ENCODE measurements around the gene VDAC2. TPM values are rescaled to one million over a fixed set of nuclear protein-coding genes. Genes with fewer than 3 reads are reported as not detected.
A peak's percentile ranks its signal among the peaks of the same experiment; 100 is the strongest.
"Not testable (repeated sequence)": the region's sequence is repeated elsewhere in the genome, so short reads cannot be mapped to it uniquely, and the experiment has no call there.

VDAC2 gene
- total RNA-seq, 4 donors from 2014 or later: 255 to 442 (median 268) TPM

- TF ChIP-seq CTCF (IDR thresholded peaks at IDR 0.05 in 4 of 5, conservative IDR thresholded peaks at IDR 0.05 in 1 of 5) (no peak), POLR2A (IDR thresholded peaks at IDR 0.05) (no peak)
- DNase-seq: peak; percentile 43 to 83
- Histone ChIP-seq H3K4me1 (peaks cover 34 to 50% of the 10 kb centered on the region in 2 donors), H3K27me3 (no peaks in the 10 kb centered on the region), H3K4me3 (peak overlapping the region; percentile 83 to 98 (median 93)), H3K9me3 (no peaks in the 10 kb centered on the region), H3K36me3 (peaks cover 0 to 28% of the 10 kb centered on the region in 2 donors), H3K27ac (peak overlapping the region; percentile 98 to 100 (median 99))
- in situ Hi-C loops (cut with MboI; ENCODE audit: low sequenced_read_pairs in 4 of 4): no loop called here
- peak; percentile 68 to 71 for ATAC-seq
- intact Hi-C loops (cut with DNase I; ENCODE audit: low total_unique reads): loop anchor here (1.0 to 2.0 kb wide), 3 partner anchors 15 to 99 kb away; partner anchors contain the start of gene SAMD8
These were observed 695 bp upstream of the VDAC2 start for GRCh38 chr10:75209921-75210281.

GRCh38 chr10:75211007-75211691 lies 553 bp downstream of the VDAC2 start:
- ATAC-seq (peak; percentile 43 to 55), DNase-seq (peak in 1 of 2 donors; percentile 61)
- H3K4me3 ChIP-seq: peak overlapping the region; percentile 83 to 98 (median 93)
- peaks cover 40 to 62% of the 10 kb centered on the region in 2 donors for H3K4me1 ChIP-seq
- peak overlapping the region; percentile 98 to 100 (median 99) for H3K27ac ChIP-seq
- in situ Hi-C loops (cut with MboI; ENCODE audit: low sequenced_read_pairs in 4 of 4): no loop called here
- no peaks in the 10 kb centered on the region for H3K9me3 ChIP-seq
- peaks cover 0 to 40% of the 10 kb centered on the region in 2 donors for H3K36me3 ChIP-seq
- H3K27me3 ChIP-seq: no peaks in the 10 kb centered on the region
- no peak for TF ChIP-seq CTCF (IDR thresholded peaks at IDR 0.05 in 4 of 5, conservative IDR thresholded peaks at IDR 0.05 in 1 of 5)
- no peak for TF ChIP-seq POLR2A (IDR thresholded peaks at IDR 0.05)
- intact Hi-C loops (cut with DNase I; ENCODE audit: low total_unique reads): loop anchor here (2.0 kb wide), 2 partner anchors 14 to 22 kb away; no protein-coding TSS in a partner anchor

- no peaks in the 10 kb centered on the region for H3K27me3 ChIP-seq
- H3K4me1 ChIP-seq: peaks cover 51 to 72% of the 10 kb centered on the region in 2 donors
- peaks cover 0 to 52% of the 10 kb centered on the region in 2 donors for H3K36me3 ChIP-seq
- peak overlapping the region in 3 of 4 donors; percentile 83 to 94 (median 92) for H3K4me3 ChIP-seq
- H3K27ac ChIP-seq: peak overlapping the region; percentile 98 to 100 (median 99)
- no peak for ATAC-seq
- TF ChIP-seq POLR2A (IDR thresholded peaks at IDR 0.05) (no peak), CTCF (IDR thresholded peaks at IDR 0.05 in 4 of 5, conservative IDR thresholded peaks at IDR 0.05 in 1 of 5) (no peak)
- no peaks in the 10 kb centered on the region for H3K9me3 ChIP-seq
- in situ Hi-C loops (cut with MboI; ENCODE audit: low sequenced_read_pairs in 4 of 4): no loop called here
- DNase-seq: no peak
- intact Hi-C loops (cut with DNase I; ENCODE audit: low total_unique reads): no loop called here
These were observed 1.7 kb downstream of the VDAC2 start for GRCh38 chr10:75212343-75212742.

- Histone ChIP-seq H3K4me3 (no peak overlapping the region), H3K4me1 (peaks cover 50 to 64% of the 10 kb centered on the region in 2 donors), H3K27me3 (no peaks in the 10 kb centered on the region), H3K9me3 (no peaks in the 10 kb centered on the region), H3K36me3 (peaks cover 0 to 98% of the 10 kb centered on the region in 2 donors), H3K27ac (peak overlapping the region; percentile 0 to 100 (median 45))
- DNase-seq (no peak), ATAC-seq (no peak)
- in situ Hi-C loops (cut with MboI; ENCODE audit: low sequenced_read_pairs in 4 of 4): loop anchor here in 2 of 4 donors (10.0 kb wide), 2 partner anchors 105 to 385 kb away; partner anchors contain the start of gene SAMD8 (in 1 of the 2)
- no peak for TF ChIP-seq CTCF (IDR thresholded peaks at IDR 0.05 in 4 of 5, conservative IDR thresholded peaks at IDR 0.05 in 1 of 5)
- TF ChIP-seq POLR2A (IDR thresholded peaks at IDR 0.05): no peak
- intact Hi-C loops (cut with DNase I; ENCODE audit: low total_unique reads): no loop called here
These were observed 9.7 kb downstream of the VDAC2 start for GRCh38 chr10:75220274-75220673.

- ATAC-seq; H3K4me3 ChIP-seq; H3K9me3 ChIP-seq; intact Hi-C loops (cut with DNase I; ENCODE audit: low total_unique reads); H3K27me3 ChIP-seq; DNase-seq: not testable (repeated sequence)
- Histone ChIP-seq H3K36me3 (peaks cover 0 to 86% of the 10 kb centered on the region in 2 donors), H3K27ac (peak overlapping the region in 3 of 4 donors; percentile 28 to 95 (median 31)), H3K4me1 (peaks cover 53 to 65% of the 10 kb centered on the region in 2 donors)
- in situ Hi-C loops (cut with MboI; ENCODE audit: low sequenced_read_pairs in 4 of 4): loop anchor here in 2 of 4 donors (10.0 kb wide), 2 partner anchors 107 to 387 kb away; partner anchors contain the start of gene SAMD8 (in 1 of the 2)
These were observed 10.9 kb downstream of the VDAC2 start for GRCh38 chr10:75221492-75221891.
